GM12878 (cell line): ENCODE results near the gene COL20A1. TPM values are rescaled to one million over a fixed set of nuclear protein-coding genes. Genes with fewer than 3 reads are reported as not detected.

Source experiments
- ATAC-seq: fragments of 200-7000 bp; cut with Tn5 transposase; 3 replicates; pipeline ENCODE4 v1.9.1; 2020; ENCODE audit warnings: mild to moderate bottlenecking, moderate library complexity
- BruUV-seq: library from RNA; stranded (reverse); fragments of 400-500 nt; replicated peaks from 2 replicates; lab custom pipeline; 2021; lab: Mats Ljungman, UMichigan
- CTCF ChIA-PET: fragments of 300-600 bp; sonication (Branson Sonifier 250); formaldehyde crosslinking; extraction: SDS; loops from one replicate; lab custom pipeline; 2021; ENCODE audit warnings: inconsistent platforms; lab: Yijun Ruan, JAX
- POLR2A ChIA-PET: fragments of 350-600 bp; formaldehyde crosslinking; extraction: SDS; loops from one replicate; lab custom pipeline; 2021; ENCODE audit warnings: inconsistent platforms; lab: Charles Lee
- RAD21 ChIA-PET: fragments of 300-600 bp; sonication (Branson Sonifier 250); formaldehyde crosslinking; loops from one replicate; lab custom pipeline; 2023; ENCODE audit warnings: antibody characterized with exemption; ENCODE audit not compliant: unreplicated experiment; lab: Charles Lee
- SMC1A ChIA-PET: fragments of 300-600 bp; sonication (Branson Sonifier 250); formaldehyde crosslinking; loops from one replicate; lab custom pipeline; 2023; ENCODE audit not compliant: unreplicated experiment, uncharacterized antibody; lab: Charles Lee
- DNase-seq: peaks from one replicate; pipeline ENCODE4 v3.0.0-alpha.2; 2011; ENCODE audit warnings: low read depth, low spot score
- FAIRE-seq: peaks from 3 replicates; lab custom pipeline; 2011; peaks lifted over from hg19 to GRCh38; lab: Jason Lieb, UNC
- H2AFZ ChIP-seq: 2 replicates; pipeline ENCODE4 v1.6.0; 2011; ENCODE audit warnings: low read depth, low read length, control low read depth; ENCODE audit not compliant: control insufficient read depth
- H3K27ac ChIP-seq: 2 replicates; pipeline ENCODE4 v1.5.1; 2011; ENCODE audit warnings: control low read depth; ENCODE audit not compliant: control insufficient read depth, insufficient read depth
- H3K27me3 ChIP-seq, 2 experiments: replicated peaks in 1 of 2; 2 replicates each; pipeline versions ENCODE4 v1.6.0 to v1.6.1; 2011; ENCODE audit warnings: low read length in 1 of 2; ENCODE audit not compliant: control insufficient read depth in 2 of 2, insufficient read depth in 2 of 2
- H3K36me3 ChIP-seq, 2 experiments: 2 replicates each; pipeline ENCODE4 v1.5.1; 2011; ENCODE audit warnings: low read length in 1 of 2; ENCODE audit not compliant: control insufficient read depth in 2 of 2, insufficient read depth in 2 of 2
- H3K4me1 ChIP-seq: 2 replicates; pipeline ENCODE4 v1.6.1; 2011; ENCODE audit warnings: mild to moderate bottlenecking, low read length, moderate library complexity, mixed read lengths; ENCODE audit not compliant: control insufficient read depth, insufficient read depth
- H3K4me2 ChIP-seq: 2 replicates; pipeline ENCODE4 v1.6.0; 2011; ENCODE audit warnings: control low read depth; ENCODE audit not compliant: control insufficient read depth, insufficient read depth
- H3K4me3 ChIP-seq: fragments of 200-600 bp; sonication (generic); 2 replicates; pipeline ENCODE4 v1.5.1; 2016
- H3K79me2 ChIP-seq: 2 replicates; pipeline ENCODE4 v1.6.0; 2011; ENCODE audit warnings: low read length; ENCODE audit not compliant: control insufficient read depth, insufficient read depth
- H3K9ac ChIP-seq: 2 replicates; pipeline ENCODE4 v1.8.0; 2011; ENCODE audit warnings: low read length, control low read depth, mixed read lengths; ENCODE audit not compliant: control insufficient read depth, insufficient read depth
- H3K9me3 ChIP-seq: replicated peaks from 3 replicates; pipeline ENCODE4 v1.5.1; 2011; ENCODE audit warnings: mild to moderate bottlenecking, low read length; ENCODE audit not compliant: control insufficient read depth, insufficient read depth
- H4K20me1 ChIP-seq: 2 replicates; pipeline ENCODE4 v1.6.0; 2011; ENCODE audit not compliant: control insufficient read depth, insufficient read depth
- CBX5 ChIP-seq: sonication (generic); IDR thresholded peaks from 2 replicates; pipeline ENCODE4 v1.6.1; 2016; ENCODE audit warnings: low read depth, moderate library complexity, mild to moderate bottlenecking, inconsistent platforms
- CHD2 ChIP-seq: IDR thresholded peaks from 2 replicates; pipeline ENCODE4 v1.6.1; 2011; ENCODE audit warnings: low read depth, low read length, improper control_type of control experiment, borderline replicate concordance
- CREB1 ChIP-seq: IDR thresholded peaks from 2 replicates; pipeline ENCODE4 v1.6.1; 2012; ENCODE audit warnings: low read depth, mild to moderate bottlenecking, inconsistent platforms
- EZH2 ChIP-seq: IDR thresholded peaks from 2 replicates; pipeline ENCODE4 v1.6.1; 2012; ENCODE audit warnings: low read depth, mild to moderate bottlenecking, control low read depth, inconsistent platforms, low read length, borderline replicate concordance; ENCODE audit not compliant: control insufficient read depth
- KDM1A ChIP-seq: fragments of 200-600 bp; sonication (generic); IDR thresholded peaks from 2 replicates; pipeline ENCODE4 v1.6.1; 2016; ENCODE audit warnings: borderline replicate concordance
- NFYB ChIP-seq: IDR thresholded peaks from 2 replicates; pipeline ENCODE4 v1.6.1; 2011; ENCODE audit warnings: low read depth, mild to moderate bottlenecking, low read length, improper control_type of control experiment, moderate library complexity; ENCODE audit not compliant: insufficient read depth
- NKRF ChIP-seq: fragments of 450-650 bp; conservative IDR thresholded peaks from 2 replicates; pipeline ENCODE4 v1.6.1; 2017; ENCODE audit warnings: mild to moderate bottlenecking, moderate library complexity
- RELA ChIP-seq: fragments of 450-650 bp; IDR thresholded peaks from 2 replicates; pipeline ENCODE4 v1.8.0; 2014; ENCODE audit warnings: borderline replicate concordance; ENCODE audit not compliant: partially characterized antibody
- SMAD1 ChIP-seq: fragments of 450-650 bp; IDR thresholded peaks from 2 replicates; pipeline ENCODE4 v1.6.1; 2018; ENCODE audit warnings: mild to moderate bottlenecking, low read depth; ENCODE audit not compliant: partially characterized antibody
- SPI1 ChIP-seq: IDR thresholded peaks from 2 replicates; pipeline ENCODE4 v1.6.1; 2011; ENCODE audit warnings: low read depth, mild to moderate bottlenecking, low read length, moderate library complexity, borderline replicate concordance; ENCODE audit not compliant: insufficient read depth
- TBL1XR1 ChIP-seq: IDR thresholded peaks from 2 replicates; pipeline ENCODE4 v1.6.1; 2012; ENCODE audit warnings: low read depth, low read length, improper control_type of control experiment
- YBX1 ChIP-seq: fragments of 450-650 bp; IDR thresholded peaks from 2 replicates; pipeline ENCODE4 v1.6.1; 2016; ENCODE audit warnings: antibody characterized with exemption
- ZNF622 ChIP-seq: fragments of 450-650 bp; IDR thresholded peaks from 2 replicates; pipeline ENCODE4 v1.6.1; 2017; ENCODE audit warnings: mild to moderate bottlenecking, inconsistent platforms
- WGBS: methylation state at CpG from one replicate; pipeline ENCODE4 v1.1.6; 2016; ENCODE audit warnings: low lambda C conversion rate; ENCODE audit not compliant: insufficient replicate concordance, insufficient coverage; ENCODE audit errors: missing lambda C conversion rate; 5-methylcytosine and 5-hydroxymethylcytosine counted together
- in situ Hi-C: fragments of 300-500 bp; cut with MboI; formaldehyde crosslinking; loops from 9 replicates; pipeline ENCODE4 v1.14.3; 2018; ENCODE audit warnings: mixed read lengths
- intact Hi-C: fragments of 100-400 bp; cut with micrococcal nuclease; formaldehyde crosslinking; loops from one replicate; pipeline ENCODE4 v1.14.2; 2022; ENCODE audit not compliant: unreplicated experiment
- polyA plus RNA-seq, 11 experiments: library from polyadenylated mRNA; depleted of rRNA in 4 of 11; unstranded in 6 of 11; stranded (reverse) in 5 of 11; fragments of >200 nt; fragmentation: Nextera tagmentation in 4 of 11; fragmentation: Illumina TruSeq in 1 of 11; extraction: Ambion mirVana in 4 of 11; extraction: Trizol in 1 of 11; gene quantifications; 1 replicate in 1 of 11; 2 replicates in 10 of 11; pipeline versions ENCODE4 v1.2.1 to v1.2.3, GENCODE V29; 2011 to 2016; ENCODE audit warnings: inconsistent platforms in 2 of 11, missing spikeins in 2 of 11, low read depth in 1 of 11
- total RNA-seq, 4 experiments: library from RNA; depleted of rRNA in 3 of 4; stranded (reverse); fragments of >200 nt in 3 of 4; fragmentation: Illumina TruSeq in 1 of 4; extraction: Trizol in 1 of 4; gene quantifications; 2 replicates each; pipeline versions ENCODE4 v1.2.1 to v1.2.3, GENCODE V29; 2013 to 2021

The COL20A1 gene
- total and polyA plus RNA-seq, 10 of the 15 experiments (the other 5 are each of a cell fraction or from before 2014, with no cell fraction given) = not detected

GRCh38 chr20:63369724-63370617 is 77.0 kb downstream of the COL20A1 start:
- ATAC-seq = no peak
- no peak for DNase-seq
- Histone ChIP-seq H3K9me3 (no peaks in the 10 kb centered on the region), H3K4me1 (no peaks in the 10 kb centered on the region), H4K20me1 (no peaks in the 10 kb centered on the region), H3K79me2 (no peaks in the 10 kb centered on the region), H3K4me2 (no peak overlapping the region), H2AFZ (no peak overlapping the region), H3K27me3 (no peaks in the 10 kb centered on the region; a peak in 1 of 4 replicates), H3K27ac (no peak overlapping the region), H3K4me3 (no peak overlapping the region), H3K36me3 (no peaks in the 10 kb centered on the region), H3K9ac (no peak overlapping the region)
- ChIA-PET CTCF (interaction anchor here (1.2 kb wide), 1 partner anchor 12 kb away, joined by 5 read pairs; no protein-coding TSS in a partner anchor), POLR2A (no interaction called here), SMC1A (no interaction called here), RAD21 (no interaction called here)
- no peak for FAIRE-seq
- BruUV-seq = no TSS peak
- TF ChIP-seq EZH2 (no peak), SMAD1 (no peak)
- in situ Hi-C loops = no loop called here
- intact Hi-C loops = no loop called here
- WGBS = 37% methylated on average over 24 of the region's 24 CpGs

DNA sequence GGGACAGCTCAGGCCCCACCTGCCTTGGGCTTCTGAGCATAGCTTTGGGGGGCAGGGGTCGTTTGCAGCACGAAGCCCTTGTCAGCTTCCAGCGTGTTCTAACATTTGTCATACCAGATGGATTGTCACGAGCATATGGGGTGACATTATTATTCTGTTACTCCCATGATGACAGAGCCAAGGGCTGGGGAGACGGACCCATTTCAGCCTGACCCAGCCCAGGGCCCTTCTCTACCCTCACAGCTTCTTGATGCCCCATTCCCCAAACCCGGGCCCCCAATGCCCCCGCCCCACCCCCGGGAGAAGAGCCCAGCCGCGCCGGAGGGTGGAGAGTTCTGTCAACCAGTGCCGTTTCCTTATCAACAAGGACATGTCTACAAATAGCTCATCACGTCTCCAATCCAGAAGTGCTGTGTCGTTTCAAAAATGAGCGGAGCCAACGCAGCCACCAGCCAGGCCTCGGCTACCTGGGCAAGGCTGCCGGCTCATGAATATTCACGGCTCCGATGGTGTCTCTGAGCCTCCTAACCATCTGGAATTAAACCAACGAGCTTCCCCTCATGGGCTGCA is 77.7 kb downstream of the COL20A1 start:
- H3K36me3 ChIP-seq = no peaks in the 10 kb centered on the region
- no peaks in the 10 kb centered on the region for H3K79me2 ChIP-seq
- WGBS = 44% methylated on average over 21 of the region's 21 CpGs
- H2AFZ ChIP-seq = no peak overlapping the region
- no peak for FAIRE-seq
- CTCF ChIA-PET = interaction anchor here (1.2 kb wide), 1 partner anchor 11 kb away, joined by 5 read pairs; no protein-coding TSS in a partner anchor
- no peak for ATAC-seq
- H3K27ac ChIP-seq = no peak overlapping the region
- RAD21 ChIA-PET = no interaction called here
- intact Hi-C loops = no loop called here
- POLR2A ChIA-PET = no interaction called here
- in situ Hi-C loops = no loop called here
- no peak for DNase-seq
- SMC1A ChIA-PET = no interaction called here
- no peak overlapping the region for H3K4me2 ChIP-seq
- no peaks in the 10 kb centered on the region for H3K4me1 ChIP-seq
- H3K4me3 ChIP-seq = no peak overlapping the region
- H3K9ac ChIP-seq = no peak overlapping the region
- no peaks in the 10 kb centered on the region for H4K20me1 ChIP-seq
- no peaks in the 10 kb centered on the region for H3K9me3 ChIP-seq
- no peaks in the 10 kb centered on the region; a peak in 1 of 4 replicates for H3K27me3 ChIP-seq
- BruUV-seq = no TSS peak
- TF ChIP-seq ZNF622 (no peak), CBX5 (no peak), SPI1 (no peak), CHD2 (no peak), TBL1XR1 (no peak), RELA (no peak), KDM1A (no peak), NKRF (no peak), NFYB (no peak), CREB1 (no peak), YBX1 (no peak)
